Fibroblast of skin of right quadriceps (primary cell): ENCODE measurements around the gene ANO1.
A peak's percentile ranks its signal among the peaks of the same experiment; 100 is the strongest.

Source experiments
- DNase-seq: peaks from one replicate; pipeline ENCODE4 v3.0.0-alpha.2; 2013

ANO1 gene

DNA sequence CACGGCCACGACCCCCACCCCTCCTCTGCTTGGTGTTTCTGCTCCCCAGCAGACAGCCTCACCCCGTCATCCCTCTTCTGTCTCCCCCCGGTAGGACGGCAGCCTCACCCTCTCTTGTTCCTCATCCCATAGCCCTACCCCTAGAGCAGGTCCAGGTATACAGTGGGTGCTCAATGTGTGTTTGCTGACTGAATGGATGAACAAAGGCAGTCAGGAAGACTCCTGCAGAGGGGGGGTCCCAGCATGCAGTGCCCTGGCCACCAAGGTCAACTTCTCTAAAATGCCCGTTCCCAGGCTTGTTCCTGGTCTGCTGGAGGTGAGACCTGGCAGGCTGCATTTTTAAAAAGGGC, 90.3 kb downstream of the ANO1 start:
- no peak for DNase-seq

- no peak for DNase-seq
These were observed 91.0 kb downstream of the ANO1 start for GRCh38 chr11:70169127-70169526.

GRCh38 chr11:70169632-70170031, 91.5 kb downstream of the ANO1 start:
- DNase-seq = no peak

- DNase-seq = no peak
These were observed 92.6 kb downstream of the ANO1 start for GRCh38 chr11:70170596-70171210.

DNA sequence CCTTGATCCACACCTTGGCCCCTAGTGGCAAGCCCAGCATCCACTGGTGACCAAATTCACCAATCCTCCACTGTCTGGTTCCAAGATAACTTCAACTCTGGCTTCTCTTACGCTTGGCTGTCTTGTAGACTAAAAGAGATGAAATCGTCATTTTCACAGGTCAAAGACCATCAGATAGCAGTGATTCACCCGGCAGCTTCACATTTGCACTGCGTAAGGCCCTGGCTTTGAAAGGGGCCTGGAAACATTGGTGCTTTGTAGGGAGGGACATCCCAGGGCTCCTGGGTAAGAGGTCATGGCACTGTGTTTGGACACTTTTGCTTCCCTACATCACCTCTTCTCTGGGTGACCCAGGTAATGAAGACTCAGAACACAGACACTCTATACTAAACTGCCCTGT, 94.9 kb downstream of the ANO1 start:
- DNase-seq = no peak

GRCh38 chr11:70174547-70175235, 96.6 kb downstream of the ANO1 start:
- DNase-seq = no peak

GRCh38 chr11:70175236-70175698, 97.2 kb downstream of the ANO1 start:
- DNase-seq = no peak

DNA sequence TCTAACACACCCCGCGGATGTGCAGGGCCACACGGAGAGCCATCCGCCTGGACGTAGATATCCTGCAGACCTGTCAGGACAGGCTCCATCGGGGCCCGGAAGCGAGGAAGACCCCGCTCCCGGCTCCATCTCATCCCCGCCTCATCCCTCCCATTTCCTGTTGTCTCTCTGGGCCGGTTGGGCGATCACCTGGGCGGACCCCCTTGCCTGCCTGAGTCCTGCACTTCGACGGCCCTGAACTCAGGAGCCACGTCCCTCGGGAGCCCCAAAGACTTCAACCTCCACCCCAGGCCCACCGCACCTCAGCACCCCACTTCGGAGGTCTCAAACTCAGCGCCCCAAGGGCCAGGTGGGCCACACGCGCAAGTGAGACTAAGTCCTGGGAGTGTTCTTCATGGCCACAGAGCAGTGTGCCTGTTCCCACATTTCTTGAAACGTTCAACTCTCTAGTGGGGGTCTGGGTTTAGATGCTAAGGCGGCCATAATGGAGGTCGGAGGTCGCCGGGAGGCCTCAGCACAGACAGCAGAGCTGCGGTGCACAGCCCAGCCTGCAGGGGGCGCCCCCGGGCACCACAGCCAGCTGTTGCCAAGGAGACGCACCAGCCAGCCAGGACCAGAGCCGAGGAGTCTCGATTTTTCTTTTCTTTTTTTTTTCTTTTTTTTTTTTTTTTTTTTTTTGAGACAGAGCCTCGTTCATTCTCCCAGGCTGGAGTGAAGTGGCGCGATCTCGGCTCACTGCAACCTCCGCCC, 99.0 kb downstream of the ANO1 start:
- no peak for DNase-seq

DNA sequence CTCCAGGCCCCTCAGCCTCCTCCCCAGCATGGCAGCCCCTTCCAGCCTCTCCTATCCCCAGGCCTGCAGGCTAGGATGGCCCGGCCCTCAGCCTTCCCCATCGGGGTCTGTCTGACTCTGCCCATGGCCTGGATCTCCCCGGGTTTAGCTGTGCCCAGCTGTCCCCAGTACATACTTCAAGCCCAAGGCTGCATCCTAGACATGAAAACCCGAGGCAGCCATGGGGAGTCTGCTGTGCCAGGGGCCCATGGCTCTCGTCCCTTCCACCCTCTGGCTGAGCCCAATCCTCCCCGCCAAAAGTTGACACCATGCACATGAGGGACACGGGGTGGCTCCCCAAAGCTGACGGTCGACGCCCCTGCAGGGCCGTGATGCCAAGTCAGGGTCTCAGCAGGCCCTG, 102.8 kb downstream of the ANO1 start:
- no peak for DNase-seq

GRCh38 chr11:70182266-70182665, 104.1 kb downstream of the ANO1 start:
- DNase-seq = no peak

- DNase-seq = no peak
These were observed 104.9 kb downstream of the ANO1 start for GRCh38 chr11:70183032-70183431.

DNA sequence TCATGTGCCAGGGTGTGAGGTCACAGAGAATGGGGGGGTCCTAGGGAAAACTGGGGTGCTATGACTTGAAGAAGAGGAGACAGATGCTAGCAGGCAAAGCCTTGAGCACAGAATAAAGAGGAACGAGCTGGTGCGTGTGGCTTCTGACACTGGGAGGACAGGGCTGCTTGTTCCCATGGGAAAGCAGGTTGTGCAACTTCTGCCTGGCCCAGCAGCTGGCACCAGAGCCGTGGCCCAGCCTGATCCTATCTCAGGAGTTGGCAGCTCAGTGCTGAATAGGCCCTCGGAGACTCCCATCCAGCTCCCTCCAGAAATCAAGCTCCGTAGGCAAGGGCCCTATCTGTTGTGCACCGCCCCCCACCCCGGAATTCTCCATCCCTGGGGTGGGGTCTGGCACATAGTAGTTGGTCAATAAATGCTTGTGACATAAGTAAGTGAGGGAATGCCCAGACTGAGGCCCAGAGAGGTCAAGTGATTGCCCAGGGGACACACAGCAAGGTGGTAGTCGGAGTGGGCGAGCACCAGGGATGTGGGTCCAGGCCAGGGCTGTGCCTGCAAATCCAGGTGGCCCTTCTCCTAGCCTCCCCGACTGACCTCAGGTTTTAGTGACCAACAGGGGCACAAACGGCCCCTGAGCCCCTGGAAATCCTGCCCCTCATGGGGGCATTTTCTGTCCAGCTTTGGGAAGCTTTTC, 105.5 kb downstream of the ANO1 start:
- DNase-seq = no peak

- DNase-seq = no peak
These were observed 106.3 kb downstream of the ANO1 start for GRCh38 chr11:70184396-70184795.

- DNase-seq = no peak
These were observed 107.4 kb downstream of the ANO1 start for GRCh38 chr11:70185348-70186055.

- no peak for DNase-seq
These were observed 108.3 kb downstream of the ANO1 start for GRCh38 chr11:70186420-70186819.

GRCh38 chr11:70186936-70187335, 108.8 kb downstream of the ANO1 start:
- no peak for DNase-seq

DNA sequence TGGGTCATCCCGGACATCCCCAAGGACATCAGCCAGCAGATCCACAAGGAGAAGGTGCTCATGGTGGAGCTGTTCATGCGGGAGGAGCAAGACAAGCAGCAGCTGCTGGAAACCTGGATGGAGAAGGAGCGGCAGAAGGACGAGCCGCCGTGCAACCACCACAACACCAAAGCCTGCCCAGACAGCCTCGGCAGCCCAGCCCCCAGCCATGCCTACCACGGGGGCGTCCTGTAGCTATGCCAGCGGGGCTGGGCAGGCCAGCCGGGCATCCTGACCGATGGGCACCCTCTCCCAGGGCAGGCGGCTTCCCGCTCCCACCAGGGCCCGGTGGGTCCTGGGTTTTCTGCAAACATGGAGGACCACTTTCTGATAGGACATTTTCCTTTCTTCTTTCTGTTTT, 109.7 kb downstream of the ANO1 start:
- no peak for DNase-seq

DNA sequence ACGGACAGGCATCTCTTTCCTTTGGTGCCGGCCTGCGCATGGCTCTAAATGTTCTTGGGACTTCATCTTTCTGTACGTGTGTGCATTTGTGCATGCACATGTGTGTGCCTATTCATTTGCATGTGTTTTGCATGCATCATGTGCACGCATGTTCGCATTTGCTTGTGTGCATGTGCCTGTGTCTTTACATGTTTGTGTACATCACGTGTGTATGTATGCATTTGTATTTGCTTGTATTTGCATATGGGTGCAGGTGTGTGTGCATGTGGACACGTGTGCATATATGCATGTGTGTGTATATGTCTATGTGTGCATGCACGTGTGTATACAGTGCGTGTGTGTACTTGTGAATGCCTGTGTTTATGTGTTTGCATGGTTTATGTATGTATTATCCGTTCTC, 111.5 kb downstream of the ANO1 start:
- DNase-seq = no peak

GRCh38 chr11:70191495-70192140, 113.5 kb downstream of the ANO1 start:
- peak; percentile 23 for DNase-seq

- DNase-seq = no peak
These were observed 114.7 kb downstream of the ANO1 start for GRCh38 chr11:70192666-70193410.

GRCh38 chr11:70193411-70194292, 115.5 kb downstream of the ANO1 start:
- no peak for DNase-seq
